Activated CD8-positive, alpha-beta memory T cell treated with anti-CD3 and anti-CD28 coated beads, Interleukin-2, amount 50 U/mL, for 24 hours (primary cell): ENCODE data around the gene ITM2C.

Experiments used
- DNase-seq: peaks from one replicate; pipeline ENCODE4 v3.0.0-alpha.2; 2020; ENCODE audit errors: extremely low read depth

Gene ITM2C

DNA sequence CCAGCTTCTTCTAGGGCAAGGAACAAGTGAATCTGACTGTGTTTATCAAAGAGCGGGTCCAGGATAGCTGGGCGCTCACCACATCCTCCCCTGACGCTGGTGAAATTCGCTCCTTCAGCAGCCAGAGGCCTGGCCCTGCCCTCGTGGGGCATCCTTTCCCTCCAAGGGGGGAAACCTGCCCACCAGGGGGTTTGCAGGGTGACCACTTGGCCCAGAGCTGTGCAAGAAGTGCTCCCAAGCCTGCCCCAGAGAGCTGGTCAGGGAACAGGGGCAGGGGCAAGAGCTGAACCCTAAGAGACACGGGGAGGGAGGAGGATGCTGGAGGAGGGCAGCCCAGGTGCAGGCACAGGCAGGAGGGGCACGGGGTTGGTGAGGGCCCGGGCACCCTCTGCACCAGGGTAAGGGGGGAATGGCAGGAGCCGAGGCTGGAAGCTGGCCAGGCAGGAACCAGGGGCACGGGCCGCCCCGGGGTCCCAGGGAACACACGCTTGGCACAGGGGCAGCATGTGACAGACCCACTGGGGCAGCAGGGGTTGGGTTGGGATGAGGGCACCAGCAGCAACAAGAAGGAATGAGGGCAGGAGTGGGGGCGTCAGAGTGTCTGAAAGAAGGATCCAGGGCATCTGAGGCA, 63.1 kb downstream of the ITM2C start:
- no peak for DNase-seq
